ENCODE results near the gene LCE2B. TPM values are rescaled to one million over a fixed set of nuclear protein-coding genes. Genes with fewer than 3 reads are reported as not detected.

Gene LCE2B
- total RNA-seq, 1 experiment from 2014 or later, result not detected

DNA sequence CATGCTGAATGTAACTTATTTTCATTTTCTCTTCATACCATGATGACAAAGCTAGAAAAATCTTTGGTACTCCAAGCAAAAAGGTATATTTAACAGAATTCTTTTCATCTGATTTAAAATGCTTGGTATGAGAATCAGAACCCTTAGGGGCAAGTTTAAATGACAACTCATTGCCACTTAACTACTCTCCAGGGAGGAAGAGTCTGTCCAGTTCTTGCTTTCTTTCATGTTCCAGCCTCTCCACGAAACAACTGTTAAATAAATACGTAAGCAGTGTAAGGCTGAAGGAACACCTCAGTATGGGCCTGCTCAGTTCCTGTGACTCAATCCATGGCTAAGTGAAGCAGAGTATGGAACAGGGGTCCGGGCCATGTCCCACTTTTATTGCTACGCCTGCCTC lies 13.8 kb downstream of the LCE2B start:
- DNase-seq, result no peak
- no peak overlapping the region for H3K4me3 ChIP-seq
- no peak overlapping the region for H3K27ac ChIP-seq
- intact Hi-C loops (cut with micrococcal nuclease; ENCODE audit: unreplicated experiment), result no loop called here
- no peaks in the 10 kb centered on the region for H3K36me3 ChIP-seq (ENCODE audit: low read depth)
- no peaks in the 10 kb centered on the region for H3K79me2 ChIP-seq (ENCODE audit: low read depth)
- TF ChIP-seq EZH2 (IDR thresholded peaks at IDR 0.05; ENCODE audit: low read depth) (no peak), CTCF (conservative IDR thresholded peaks at IDR 0.05) (no peak)
- H3K9me3 ChIP-seq (ENCODE audit: insufficient read depth, low read depth), result no peaks in the 10 kb centered on the region
- BruUV-seq (replicated peaks), result no TSS peak
- no peak overlapping the region for H2AFZ ChIP-seq
- no peaks in the 10 kb centered on the region for H3K4me1 ChIP-seq (replicated peaks; ENCODE audit: insufficient read depth)
- no peaks in the 10 kb centered on the region for H3F3A ChIP-seq (ENCODE audit: insufficient read depth, low read depth)
- no peak overlapping the region for H3K4me2 ChIP-seq
- peaks cover 29% of the 10 kb centered on the region for H3K27me3 ChIP-seq (ENCODE audit: insufficient read depth, low read depth)
- no peaks in the 10 kb centered on the region for H4K20me1 ChIP-seq (ENCODE audit: insufficient read depth)
- ChIA-PET POLR2A (ENCODE audit: unreplicated experiment) (no interaction called here), CTCF (no interaction called here)
- no peaks in the 10 kb centered on the region for H3K9me2 ChIP-seq (ENCODE audit: insufficient read depth)

- Histone ChIP-seq H3K36me3 (ENCODE audit: low read depth) (no peaks in the 10 kb centered on the region), H3K27me3 (ENCODE audit: insufficient read depth, low read depth) (no peaks in the 10 kb centered on the region; the same call in 1 of the 2 replicates), H4K20me1 (ENCODE audit: insufficient read depth) (no peaks in the 10 kb centered on the region), H3K9me2 (ENCODE audit: insufficient read depth) (no peaks in the 10 kb centered on the region), H3K4me1 (replicated peaks; ENCODE audit: insufficient read depth) (no peaks in the 10 kb centered on the region), H3K27ac (no peak within 1 kb of the TSS), H3F3A (ENCODE audit: insufficient read depth, low read depth) (no peaks in the 10 kb centered on the region), H3K79me2 (ENCODE audit: low read depth) (no peaks in the 10 kb centered on the region), H3K4me2 (no peak within 1 kb of the TSS), H3K4me3 (no peak within 1 kb of the TSS), H2AFZ (no peak within 1 kb of the TSS), H3K9me3 (ENCODE audit: insufficient read depth, low read depth) (no peaks in the 10 kb centered on the region)
- TF ChIP-seq CTCF (conservative IDR thresholded peaks at IDR 0.05) (no peak), EZH2 (IDR thresholded peaks at IDR 0.05; ENCODE audit: low read depth) (no peak)
- DNase-seq, result no peak
- intact Hi-C loops (cut with micrococcal nuclease; ENCODE audit: unreplicated experiment), result no loop called here
- CTCF ChIA-PET, result no interaction called here
- POLR2A ChIA-PET (ENCODE audit: unreplicated experiment), result no interaction called here
- BruUV-seq (replicated peaks), result no TSS peak
Observed at GRCh38 chr1:152707860-152708259, 21.9 kb downstream of the LCE2B start, which contains the start of gene LCE4A. Gene LCE4A, plus strand, starts transcription at chr1:152708160. Its CDS starts 916 bp downstream, at chr1:152709076.

DNA sequence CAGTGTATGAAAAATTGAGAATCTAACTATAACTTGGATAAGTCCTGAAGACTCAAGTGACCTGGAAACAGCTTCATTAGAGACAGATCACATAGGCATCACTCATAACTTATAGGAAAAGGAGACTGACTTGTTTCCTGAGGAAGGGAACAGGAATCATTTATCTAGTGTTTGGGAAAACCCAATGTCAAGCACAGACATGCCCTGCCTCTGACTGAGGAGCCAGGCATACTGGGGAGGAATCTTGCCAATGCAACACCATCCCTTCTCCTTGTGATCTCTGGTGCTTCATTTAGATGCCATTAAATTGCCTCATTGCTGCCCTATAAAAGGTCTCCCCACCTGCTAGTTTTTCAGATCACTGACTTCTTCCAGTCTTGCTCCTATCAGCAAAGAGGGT lies 32.3 kb downstream of the LCE2B start:
- intact Hi-C loops (cut with micrococcal nuclease; ENCODE audit: unreplicated experiment), result no loop called here

More for the DNA sequence above, 32.3 kb downstream of the LCE2B start:
- Histone ChIP-seq H4K20me1 (ENCODE audit: insufficient read depth) (no peaks in the 10 kb centered on the region), H3K9me2 (ENCODE audit: insufficient read depth) (no peaks in the 10 kb centered on the region), H3K4me2 (no peak overlapping the region), H3K9me3 (ENCODE audit: insufficient read depth, low read depth) (no peaks in the 10 kb centered on the region), H3F3A (ENCODE audit: insufficient read depth, low read depth) (no peaks in the 10 kb centered on the region), H3K27ac (no peak overlapping the region), H3K27me3 (ENCODE audit: insufficient read depth, low read depth) (peaks cover 12% of the 10 kb centered on the region; the same call in 1 of the 2 replicates), H3K4me1 (replicated peaks; ENCODE audit: insufficient read depth) (no peaks in the 10 kb centered on the region), H2AFZ (no peak overlapping the region), H3K79me2 (ENCODE audit: low read depth) (no peaks in the 10 kb centered on the region), H3K36me3 (ENCODE audit: low read depth) (no peaks in the 10 kb centered on the region), H3K4me3 (no peak overlapping the region)
- BruUV-seq (replicated peaks), result no TSS peak
- ChIA-PET POLR2A (ENCODE audit: unreplicated experiment) (no interaction called here), CTCF (no interaction called here)
- DNase-seq, result no peak
- TF ChIP-seq EZH2 (IDR thresholded peaks at IDR 0.05; ENCODE audit: low read depth) (no peak), CTCF (conservative IDR thresholded peaks at IDR 0.05) (no peak)

All from PC-9 (cell line).